HepG2 (cell line): ENCODE results near the gene TPP2. TPM values are rescaled to one million over a fixed set of nuclear protein-coding genes. Genes with fewer than 3 reads are reported as not detected.

Source experiments
- ATAC-seq: fragments of 200-7000 bp; cut with Tn5 transposase; 3 replicates; pipeline ENCODE4 v1.9.1; 2020; ENCODE audit warnings: mild to moderate bottlenecking, moderate library complexity
- BruUV-seq: library from RNA; stranded (reverse); fragments of 400-500 nt; replicated peaks from 2 replicates; lab custom pipeline; 2021; lab: Mats Ljungman, UMichigan
- CTCF ChIA-PET: fragments of 300-600 bp; formaldehyde crosslinking; extraction: SDS; loops from one replicate; lab custom pipeline; 2021; ENCODE audit warnings: low total read pairs, inconsistent platforms, low intra/inter-chr PET ratio; lab: Yijun Ruan, JAX
- POLR2A ChIA-PET: fragments of 350-600 bp; sonication (Branson Sonifier 250); formaldehyde crosslinking; loops from one replicate; lab custom pipeline; 2020; ENCODE audit warnings: antibody characterized with exemption, inconsistent platforms; lab: Yijun Ruan, JAX
- DNase-seq: peaks from one replicate; pipeline ENCODE4 v3.0.0-alpha.2; 2015; ENCODE audit warnings: low spot score
- FAIRE-seq: peaks from 3 replicates; lab custom pipeline; 2011; peaks lifted over from hg19 to GRCh38; lab: Jason Lieb, UNC
- H2AFZ ChIP-seq: one replicate; pipeline ENCODE4 v1.6.1; 2011; ENCODE audit warnings: low read length, inconsistent platforms
- H3K27ac ChIP-seq: fragments of 300-600 bp; 3 replicates; pipeline ENCODE4 v1.8.0; 2011; ENCODE audit warnings: mixed run types, mild to moderate bottlenecking, mixed read lengths, low read length, inconsistent platforms; ENCODE audit not compliant: insufficient read depth; ENCODE audit errors: extremely low read length
- H3K27me3 ChIP-seq, 2 experiments: fragments of 200-600 bp in 1 of 2; 2 replicates in 1 of 2; 3 replicates in 1 of 2; pipeline versions ENCODE4 v1.6.0 to v1.8.0; 2011; ENCODE audit warnings: low read length in 2 of 2, mild to moderate bottlenecking in 2 of 2, moderate library complexity in 2 of 2, inconsistent platforms in 1 of 2; ENCODE audit not compliant: insufficient read depth in 2 of 2, control insufficient read depth in 1 of 2
- H3K36me3 ChIP-seq, 2 experiments: fragments of 200-600 bp in 1 of 2; replicated peaks in 1 of 2; 2 replicates in 1 of 2; 3 replicates in 1 of 2; pipeline versions ENCODE4 v1.5.1 to v1.8.0; 2011; ENCODE audit warnings: low read length in 2 of 2, inconsistent platforms in 1 of 2; ENCODE audit not compliant: insufficient read depth in 2 of 2, control insufficient read depth in 1 of 2
- H3K4me1 ChIP-seq: 2 replicates; pipeline ENCODE4 v1.5.1; 2012; ENCODE audit warnings: low read length, inconsistent platforms; ENCODE audit not compliant: insufficient read depth
- H3K4me2 ChIP-seq: 2 replicates; pipeline ENCODE4 v1.6.0; 2011; ENCODE audit warnings: low read depth, low read length, inconsistent platforms
- H3K4me3 ChIP-seq, 3 experiments: fragments of 200-600 bp in 1 of 3; sonication (generic), shearing (Covaris generic) in 1 of 3; replicated peaks in 1 of 3; 2 replicates each; pipeline ENCODE4 v1.5.1; 2011 to 2016; ENCODE audit warnings: low read length in 3 of 3, inconsistent platforms in 2 of 3, low read depth in 2 of 3, mild to moderate bottlenecking in 2 of 3, control low read depth in 1 of 3, mixed read lengths in 1 of 3; ENCODE audit not compliant: insufficient read depth in 1 of 3
- H3K79me2 ChIP-seq: one replicate; pipeline ENCODE4 v1.6.1; 2011; ENCODE audit warnings: low read length, inconsistent platforms; ENCODE audit not compliant: insufficient read depth
- H3K9ac ChIP-seq: 2 replicates; pipeline ENCODE4 v1.6.0; 2011; ENCODE audit warnings: mild to moderate bottlenecking, low read depth, low read length, inconsistent platforms; ENCODE audit not compliant: insufficient read depth
- H3K9me3 ChIP-seq: 2 replicates; pipeline ENCODE4 v1.5.1; 2012; ENCODE audit warnings: mild to moderate bottlenecking, low read length
- H4K20me1 ChIP-seq: 2 replicates; pipeline ENCODE4 v1.6.0; 2011; ENCODE audit warnings: inconsistent platforms, mild to moderate bottlenecking, low read length, moderate library complexity; ENCODE audit not compliant: insufficient read depth
- ATRX ChIP-seq: sonication (generic); formaldehyde crosslinking; IDR thresholded peaks from 2 replicates; pipeline ENCODE4 v1.4.0; 2020; ENCODE audit warnings: missing genetic modification reagents, borderline replicate concordance
- ELF1 ChIP-seq: sonication (generic); formaldehyde crosslinking; IDR thresholded peaks from 2 replicates; pipeline ENCODE4 v1.4.0; 2020; ENCODE audit warnings: missing genetic modification reagents
- EZH2 ChIP-seq: conservative IDR thresholded peaks from 2 replicates; pipeline ENCODE4 v1.6.1; 2012; ENCODE audit warnings: mild to moderate bottlenecking, low read depth, low read length, moderate library complexity
- HBP1 ChIP-seq: IDR thresholded peaks from 2 replicates; pipeline ENCODE4 v1.6.1; 2016; ENCODE audit warnings: low read depth, control low read depth
- HHEX ChIP-seq: IDR thresholded peaks from 2 replicates; pipeline ENCODE4 v1.6.1; 2016; ENCODE audit warnings: control low read depth
- JARID2 ChIP-seq: sonication (generic); formaldehyde crosslinking; IDR thresholded peaks from 2 replicates; pipeline ENCODE4 v1.8.1; 2023; ENCODE audit warnings: missing genetic modification reagents, inconsistent platforms; ENCODE audit not compliant: insufficient replicate concordance
- LBX2 ChIP-seq: sonication (generic); formaldehyde crosslinking; IDR thresholded peaks from 2 replicates; pipeline ENCODE4 v1.5.0; 2020; ENCODE audit warnings: missing genetic modification reagents, mild to moderate bottlenecking, borderline replicate concordance
- NCOR1 ChIP-seq: fragments of 200-600 bp; sonication (generic); IDR thresholded peaks from 2 replicates; pipeline ENCODE4 v1.7.0; 2017; ENCODE audit warnings: antibody characterized with exemption, low read length, borderline replicate concordance
- PRDM4 ChIP-seq: sonication (generic); formaldehyde crosslinking; IDR thresholded peaks from 2 replicates; pipeline ENCODE4 v1.9.0; 2021; ENCODE audit warnings: missing genetic modification reagents, borderline replicate concordance
- RCOR2 ChIP-seq: IDR thresholded peaks from 2 replicates; pipeline ENCODE4 v1.6.1; 2016; ENCODE audit warnings: missing biosample characterization, missing genetic modification reagents
- TBL1XR1 ChIP-seq: fragments of 150-350 bp; IDR thresholded peaks from 2 replicates; pipeline ENCODE4 v1.6.1; 2014; ENCODE audit warnings: borderline replicate concordance, low read length; ENCODE audit not compliant: partially characterized antibody
- TEF ChIP-seq: sonication (generic); formaldehyde crosslinking; IDR thresholded peaks from 2 replicates; pipeline ENCODE4 v1.5.0; 2020; ENCODE audit warnings: missing genetic modification reagents
- ZBTB38 ChIP-seq: sonication (generic); formaldehyde crosslinking; IDR thresholded peaks from 2 replicates; pipeline ENCODE4 v1.5.1; 2020; ENCODE audit warnings: mild to moderate bottlenecking, missing genetic modification reagents
- ZFP82 ChIP-seq: sonication (generic); formaldehyde crosslinking; IDR thresholded peaks from 2 replicates; pipeline ENCODE4 v1.5.1; 2020; ENCODE audit warnings: mild to moderate bottlenecking, missing genetic modification reagents, borderline replicate concordance
- ZNF263 ChIP-seq: sonication (generic); formaldehyde crosslinking; IDR thresholded peaks from 2 replicates; pipeline ENCODE4 v1.4.0; 2020; ENCODE audit warnings: missing genetic modification reagents
- ZNF354B ChIP-seq: sonication (generic); formaldehyde crosslinking; IDR thresholded peaks from 2 replicates; pipeline ENCODE4 v1.8.0; 2022; ENCODE audit warnings: mild to moderate bottlenecking, missing genetic modification reagents
- ZNF710 ChIP-seq: sonication (generic); formaldehyde crosslinking; IDR thresholded peaks from 2 replicates; pipeline ENCODE4 v1.5.0; 2020; ENCODE audit warnings: mild to moderate bottlenecking, missing genetic modification reagents, borderline replicate concordance
- WGBS: methylation state at CpG from one replicate; pipeline ENCODE4 v1.1.6; 2017; ENCODE audit warnings: low lambda C conversion rate; 5-methylcytosine and 5-hydroxymethylcytosine counted together
- in situ Hi-C: cut with HindIII; loops from 2 replicates; pipeline ENCODE4 v1.10.0; 2017; ENCODE audit warnings: low pct_unique_long_range_greater_than_20kb; ENCODE audit not compliant: extremely low pct_ligation_motif_present
- intact Hi-C: fragments of 100-400 bp; cut with micrococcal nuclease; formaldehyde crosslinking; loops from one replicate; pipeline ENCODE4 v1.10.0; 2022; ENCODE audit not compliant: unreplicated experiment
- polyA plus RNA-seq, 8 experiments: library from polyadenylated mRNA; depleted of rRNA in 3 of 8; stranded (reverse) in 7 of 8; unstranded in 1 of 8; fragments of >200 nt; fragmentation: Illumina TruSeq in 4 of 8; extraction: Trizol in 4 of 8; gene quantifications; 2 replicates each; pipeline versions ENCODE4 v1.2.1 to v1.2.3, GENCODE V29; 2011 to 2016; ENCODE audit warnings: low read depth in 4 of 8, missing spikeins in 1 of 8, mixed read lengths in 1 of 8; ENCODE audit not compliant: insufficient read depth in 1 of 8
- total RNA-seq, 5 experiments: library from RNA; depleted of rRNA; stranded (reverse); fragments of >200 nt; fragmentation: Illumina TruSeq; extraction: Trizol; gene quantifications; 2 replicates each; pipeline ENCODE4 v1.2.3, GENCODE V29; 2016; ENCODE audit warnings: low read depth in 1 of 5

Gene TPP2
- total and polyA plus RNA-seq, 2 of the 13 experiments (the other 11 are each of a cell fraction or from before 2014, with no cell fraction given), result 16.4 to 52.1 TPM

GRCh38 chr13:102628559-102628958 is 31.8 kb downstream of the TPP2 start (continued):
- TF ChIP-seq ZBTB38 (CRISPR knock-in tag) (no peak), PRDM4 (CRISPR knock-in tag) (no peak), TEF (CRISPR knock-in tag) (no peak), RCOR2 (CRISPR knock-in tag) (no peak), TBL1XR1 (no peak), JARID2 (CRISPR knock-in tag) (no peak), ATRX (CRISPR knock-in tag) (no peak), EZH2 (no peak), ZFP82 (CRISPR knock-in tag) (no peak), ELF1 (CRISPR knock-in tag) (no peak)

GRCh38 chr13:102631198-102631597 is 34.4 kb downstream of the TPP2 start:
- H3K9me3 ChIP-seq, result no peaks in the 10 kb centered on the region
- no peak overlapping the region for H3K9ac ChIP-seq
- no peak overlapping the region for H3K4me2 ChIP-seq
- DNase-seq, result no peak
- H3K27ac ChIP-seq, result no peak overlapping the region
- ChIA-PET POLR2A (no interaction called here), CTCF (no interaction called here)
- ATAC-seq, result no peak
- H3K79me2 ChIP-seq, result no peaks in the 10 kb centered on the region
- H4K20me1 ChIP-seq, result no peaks in the 10 kb centered on the region; the same call in 1 of the 2 replicates
- WGBS, result 95% methylated on average over 2 of the region's 2 CpGs
- in situ Hi-C loops (no loop called here), intact Hi-C loops (no loop called here)
- no TSS peak for BruUV-seq
- H3K36me3 ChIP-seq, result peaks cover 11 to 64% of the 10 kb centered on the region in 2 experiments
- H2AFZ ChIP-seq, result no peak overlapping the region
- FAIRE-seq, result no peak
- no peaks in the 10 kb centered on the region for H3K27me3 ChIP-seq
- H3K4me3 ChIP-seq, result no peak overlapping the region
- no peaks in the 10 kb centered on the region for H3K4me1 ChIP-seq
- TF ChIP-seq LBX2 (CRISPR knock-in tag), result no peak
- TF ChIP-seq HBP1, result no peak
- TF ChIP-seq NCOR1, result no peak
- TF ChIP-seq HHEX (CRISPR knock-in tag), result no peak
- no peak for TF ChIP-seq ZNF263 (CRISPR knock-in tag)
- no peak for TF ChIP-seq ZNF710 (CRISPR knock-in tag)
- no peak for TF ChIP-seq ZNF354B (CRISPR knock-in tag)
